IMR-90 (cell line): Measurements from ENCODE around the gene CCDC12. TPM values are rescaled to one million over a fixed set of nuclear protein-coding genes. Genes with fewer than 3 reads are reported as not detected.

ENCODE experiments used
- ATAC-seq: fragments of 200-7000 bp; cut with Tn5 transposase; 2 replicates; pipeline ENCODE4 v1.9.1; 2020; ENCODE audit warnings: low read depth, mild to moderate bottlenecking, moderate library complexity
- BruUV-seq: library from RNA; stranded (reverse); fragments of 400-500 nt; replicated peaks from 2 replicates; lab custom pipeline; 2021; lab: Mats Ljungman, UMichigan
- CTCF ChIA-PET: fragments of 300-600 bp; formaldehyde crosslinking; extraction: SDS; loops from one replicate; lab custom pipeline; 2021; ENCODE audit warnings: antibody characterized with exemption; lab: Yijun Ruan, JAX
- POLR2A ChIA-PET: fragments of 300-600 bp; sonication (Branson Sonifier 250); formaldehyde crosslinking; loops from one replicate; lab custom pipeline; 2022; ENCODE audit warnings: antibody characterized with exemption; ENCODE audit not compliant: unreplicated experiment; lab: Charles Lee
- DNase-seq: peaks from one replicate; pipeline ENCODE4 v3.0.0; 2013
- H2AFZ ChIP-seq: replicated peaks from 2 replicates; pipeline ENCODE3; 2013; ENCODE audit warnings: low read length, mild to moderate bottlenecking; ENCODE audit not compliant: poor library complexity
- H2AK5ac ChIP-seq: 2 replicates; pipeline ENCODE4 v1.6.1; 2013; ENCODE audit warnings: low read depth, low read length, inconsistent platforms
- H2AK9ac ChIP-seq: replicated peaks from 2 replicates; pipeline ENCODE3; 2013; ENCODE audit warnings: mild to moderate bottlenecking, low read depth, low read length, moderate library complexity; ENCODE audit not compliant: poor library complexity
- H2BK120ac ChIP-seq: 2 replicates; pipeline ENCODE4 v1.6.1; 2013; ENCODE audit warnings: low read depth, low read length, inconsistent platforms
- H2BK15ac ChIP-seq: 3 replicates; pipeline ENCODE4 v1.6.1; 2013; ENCODE audit warnings: low read depth, low read length, inconsistent platforms
- H2BK20ac ChIP-seq: 2 replicates; pipeline ENCODE4 v1.6.1; 2013; ENCODE audit warnings: low read depth, mild to moderate bottlenecking, inconsistent platforms, low read length, moderate library complexity
- H2BK5ac ChIP-seq: 2 replicates; pipeline ENCODE4 v1.6.1; 2013; ENCODE audit warnings: mild to moderate bottlenecking, low read depth, low read length, inconsistent platforms; ENCODE audit not compliant: poor library complexity, severe bottlenecking
- H3K14ac ChIP-seq: replicated peaks from 2 replicates; pipeline ENCODE4 v1.6.1; 2013; ENCODE audit warnings: low read depth, low read length, inconsistent platforms
- H3K18ac ChIP-seq: 2 replicates; pipeline ENCODE4 v1.6.1; 2013; ENCODE audit warnings: low read depth, low read length, control low read depth
- H3K23ac ChIP-seq: 2 replicates; pipeline ENCODE4 v1.6.1; 2013; ENCODE audit warnings: low read depth, low read length, inconsistent platforms
- H3K27ac ChIP-seq: 2 replicates; pipeline ENCODE4 v1.5.1; 2013; ENCODE audit warnings: mild to moderate bottlenecking, control low read depth, low read length; ENCODE audit not compliant: insufficient read depth
- H3K27me3 ChIP-seq: 2 replicates; pipeline ENCODE4 v1.6.1; 2013; ENCODE audit warnings: low read length; ENCODE audit not compliant: control insufficient read depth, insufficient read depth
- H3K36me3 ChIP-seq: 2 replicates; pipeline ENCODE4 v1.6.1; 2013; ENCODE audit warnings: low read length, mixed read lengths; ENCODE audit not compliant: control insufficient read depth, insufficient read depth
- H3K4ac ChIP-seq: 2 replicates; pipeline ENCODE4 v1.6.1; 2013; ENCODE audit warnings: low read depth, low read length, inconsistent platforms
- H3K4me1 ChIP-seq: 2 replicates; pipeline ENCODE4 v1.6.1; 2013; ENCODE audit warnings: low read length, mixed read lengths; ENCODE audit not compliant: control insufficient read depth, insufficient read depth
- H3K4me2 ChIP-seq: 2 replicates; pipeline ENCODE4 v1.6.1; 2013; ENCODE audit warnings: low read depth, mild to moderate bottlenecking, control low read depth, low read length, moderate library complexity
- H3K4me3 ChIP-seq: 2 replicates; pipeline ENCODE4 v1.5.1; 2013; ENCODE audit warnings: low read depth, mild to moderate bottlenecking, control low read depth, low read length, moderate library complexity; ENCODE audit not compliant: insufficient read depth
- H3K56ac ChIP-seq: 2 replicates; pipeline ENCODE4 v1.6.1; 2013; ENCODE audit warnings: low read length, inconsistent platforms; ENCODE audit not compliant: insufficient read depth; ENCODE audit errors: extremely low read depth
- H3K79me1 ChIP-seq, 2 experiments: 2 replicates each; pipeline ENCODE4 v1.6.1; 2013; ENCODE audit warnings: low read length in 2 of 2, inconsistent platforms in 1 of 2, low read depth in 1 of 2
- H3K9ac ChIP-seq: 2 replicates; pipeline ENCODE4 v1.6.1; 2013; ENCODE audit warnings: low read depth, low read length, control low read depth
- H3K9me1 ChIP-seq: 2 replicates; pipeline ENCODE4 v1.6.1; 2013; ENCODE audit warnings: low read length, inconsistent platforms; ENCODE audit not compliant: insufficient read depth
- H3K9me3 ChIP-seq: 2 replicates; pipeline ENCODE4 v1.6.1; 2013; ENCODE audit warnings: low read length; ENCODE audit not compliant: control insufficient read depth, insufficient read depth
- H4K20me1 ChIP-seq: 2 replicates; pipeline ENCODE4 v1.6.1; 2013; ENCODE audit warnings: low read length, inconsistent platforms; ENCODE audit not compliant: insufficient read depth
- H4K5ac ChIP-seq: 2 replicates; pipeline ENCODE4 v1.6.1; 2013; ENCODE audit warnings: mild to moderate bottlenecking, low read depth, low read length, control low read depth
- H4K8ac ChIP-seq, 2 experiments: 2 replicates each; pipeline ENCODE4 v1.6.1; 2013; ENCODE audit warnings: low read depth in 2 of 2, low read length in 2 of 2, control low read depth in 1 of 2, inconsistent platforms in 1 of 2
- H4K91ac ChIP-seq: 2 replicates; pipeline ENCODE4 v1.6.1; 2013; ENCODE audit warnings: low read depth, low read length, inconsistent platforms; ENCODE audit not compliant: insufficient read depth
- BHLHE40 ChIP-seq: fragments of 150-350 bp; IDR thresholded peaks from 2 replicates; pipeline ENCODE4 v1.6.1; 2016; ENCODE audit warnings: mild to moderate bottlenecking, low read depth, low read length
- CEBPB ChIP-seq: IDR thresholded peaks from 2 replicates; pipeline ENCODE4 v1.6.1; 2012; ENCODE audit warnings: low read depth, low read length, improper control_type of control experiment
- CHD1 ChIP-seq: IDR thresholded peaks from 2 replicates; pipeline ENCODE4 v1.6.1; 2012; ENCODE audit warnings: low read depth, low read length, improper control_type of control experiment
- CTCF ChIP-seq: conservative IDR thresholded peaks from 2 replicates; pipeline ENCODE4 v1.5.1; 2012; ENCODE audit warnings: mild to moderate bottlenecking, low read depth, low read length, improper control_type of control experiment
- MXI1 ChIP-seq: IDR thresholded peaks from 2 replicates; pipeline ENCODE4 v1.6.1; 2012; ENCODE audit warnings: low read depth, mild to moderate bottlenecking, low read length, moderate library complexity, borderline replicate concordance
- WGBS, 2 experiments: methylation state at CpG; one replicate each; pipeline versions ENCODE4 v1.1.5 to v1.1.7; 2013; ENCODE audit warnings: missing lambda C conversion rate in 2 of 2; ENCODE audit not compliant: insufficient read length in 1 of 2; ENCODE audit errors: extremely low coverage in 2 of 2; 5-methylcytosine and 5-hydroxymethylcytosine counted together
- dilution Hi-C: fragments of 300-500 bp; cut with HindIII; formaldehyde crosslinking; loops from one replicate; pipeline ENCODE4 v1.14.3; 2018; ENCODE audit warnings: low sequenced_read_pairs; ENCODE audit not compliant: unreplicated experiment
- in situ Hi-C: fragments of 300-500 bp; cut with MboI; formaldehyde crosslinking; loops from 3 replicates; pipeline ENCODE4 v1.14.3; 2019; ENCODE audit warnings: low sequenced_read_pairs, inconsistent platforms, mixed read lengths
- intact Hi-C: fragments of 100-400 bp; cut with micrococcal nuclease; formaldehyde crosslinking; loops from 2 replicates; pipeline ENCODE4 v1.10.0; 2022
- polyA plus RNA-seq, 3 experiments: library from polyadenylated mRNA; depleted of rRNA; stranded (reverse); fragments of >200 nt; gene quantifications; 2 replicates each; pipeline ENCODE4 v1.2.3, GENCODE V29; 2012; ENCODE audit warnings: low replicate concordance in 1 of 3
- total RNA-seq: library from RNA; depleted of rRNA; stranded (reverse); fragments of >200 nt; gene quantifications from 2 replicates; pipeline ENCODE4 v1.2.3, GENCODE V29; 2012

CCDC12 gene
- total and polyA plus RNA-seq, 2 of the 4 experiments (the other 2 are of a cell fraction): 15.2 to 35.1 TPM

- H2AK9ac ChIP-seq: peak overlapping the region; percentile 13
- peak; percentile 33 for DNase-seq
- no peak overlapping the region for H2BK15ac ChIP-seq
- H3K23ac ChIP-seq: no peak overlapping the region
- peaks cover 4% of the 10 kb centered on the region for H4K20me1 ChIP-seq
- in situ Hi-C loops (loop anchor here (25.0 kb wide), 1 partner anchor 405 kb away; the partner anchor contains the start of gene RTP3), dilution Hi-C loops (no loop called here), intact Hi-C loops (no loop called here)
- ATAC-seq: peak; percentile 88
- H3K9me1 ChIP-seq: 0 out of 2 replicates have a peak, but pooled peaks cover 3% of the 10 kb centered on the region
- H3K36me3 ChIP-seq: no peaks in the 10 kb centered on the region
- TF ChIP-seq BHLHE40 (peak; percentile 88), CHD1 (no peak), CTCF (no peak), MXI1 (peak; percentile 70; the same call in 1 of the 2 replicates), CEBPB (no peak)
- BruUV-seq: no TSS peak
- H4K5ac ChIP-seq: no peak overlapping the region
- no peak overlapping the region for H3K27ac ChIP-seq
- H2AK5ac ChIP-seq: no peak overlapping the region
- CTCF ChIA-PET: interaction anchor here (1.1 kb wide), 1 partner anchor 45 kb away, joined by 5 read pairs; no protein-coding TSS in a partner anchor
- no peak overlapping the region for H3K4ac ChIP-seq
- H2BK5ac ChIP-seq: no peak overlapping the region
- no peak overlapping the region for H2BK20ac ChIP-seq
- H3K9me3 ChIP-seq: no peaks in the 10 kb centered on the region
- no peaks in the 10 kb centered on the region; the same call in 1 of the 2 replicates for H3K4me1 ChIP-seq
- POLR2A ChIA-PET: no interaction called here
- H3K14ac ChIP-seq: no peak overlapping the region
- 6% methylated on average over 28 of the region's 58 CpGs; no CpG with 5 or more reads in 1 of the 2 experiments for WGBS, 2 experiments
- H3K4me2 ChIP-seq: peak overlapping the region; percentile 65
- no peaks in the 10 kb centered on the region for H3K79me1 ChIP-seq
- H4K8ac ChIP-seq: no peak overlapping the region
- no peak overlapping the region for H3K56ac ChIP-seq
- no peak overlapping the region for H3K18ac ChIP-seq
- H3K27me3 ChIP-seq: peaks cover 52% of the 10 kb centered on the region
- peak overlapping the region; percentile 83 for H2AFZ ChIP-seq
- peak overlapping the region; percentile 36 for H3K4me3 ChIP-seq
- H3K9ac ChIP-seq: no peak overlapping the region
- H2BK120ac ChIP-seq: no peak overlapping the region
- no peak overlapping the region for H4K91ac ChIP-seq
Measured at GRCh38 chr3:46892285-46893145, 84.0 kb downstream of the CCDC12 start.
